ENCODE data around the gene SYNJ2. TPM values are rescaled to one million over a fixed set of nuclear protein-coding genes. Genes with fewer than 3 reads are reported as not detected.

SYNJ2 gene
- total and polyA plus RNA-seq, 9 donors, result 3.6 to 18.7 (median 9.8) TPM

GRCh38 chr6:158058171-158058651, 76.5 kb downstream of the SYNJ2 start:
- TF ChIP-seq EP300 (IDR thresholded peaks at IDR 0.05) (no peak), CTCF (IDR thresholded peaks at IDR 0.05) (no peak), POLR2A (IDR thresholded peaks at IDR 0.05) (no peak)
- WGBS, 3 donors, result 0 to 41% (median 39%) methylated on average over 1 of the region's 1 CpG

DNA sequence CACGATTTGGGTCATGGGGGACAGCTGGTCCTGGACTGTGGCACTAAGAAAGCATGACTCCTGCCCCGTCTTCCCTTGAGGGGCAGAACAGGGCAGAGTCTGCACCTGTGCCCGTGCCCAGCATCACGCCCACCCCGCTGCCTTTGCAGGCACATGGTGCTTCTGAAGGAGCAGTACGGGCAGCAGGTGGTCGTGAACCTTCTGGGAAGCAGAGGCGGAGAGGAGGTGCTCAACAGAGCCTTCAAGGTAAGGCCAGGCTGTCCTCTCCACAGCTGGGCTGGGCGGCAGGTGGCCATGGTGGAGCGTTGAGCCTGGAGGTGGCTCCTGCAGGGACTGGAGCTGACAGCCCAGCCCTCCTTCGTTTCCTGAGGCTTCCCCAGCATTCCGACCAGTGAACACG, 77.4 kb downstream of the SYNJ2 start:
- H3K27ac ChIP-seq, result no peak overlapping the region
- WGBS, 3 donors, result 96 to 98% (median 97%) methylated on average over 13 of the region's 13 CpGs
- H3K4me1 ChIP-seq (ENCODE audit: insufficient read depth), result peaks cover 11% of the 10 kb centered on the region
- no peaks in the 10 kb centered on the region for H3K9me3 ChIP-seq
- peak in 1 of 5 donors; percentile 30 for DNase-seq
- H3K27me3 ChIP-seq, result no peaks in the 10 kb centered on the region
- H3K4me3 ChIP-seq, result no peak overlapping the region
- H3K36me3 ChIP-seq, result no peaks in the 10 kb centered on the region
- TF ChIP-seq CTCF (IDR thresholded peaks at IDR 0.05), result no peak
- TF ChIP-seq POLR2A (IDR thresholded peaks at IDR 0.05), result no peak
- TF ChIP-seq EP300 (IDR thresholded peaks at IDR 0.05), result no peak
- intact Hi-C loops (cut with DNase I), result no loop called here

More at GRCh38 chr6:158058171-158058651, 76.5 kb downstream of the SYNJ2 start:
- Histone ChIP-seq H3K4me1 (ENCODE audit: insufficient read depth) (peaks cover 11% of the 10 kb centered on the region), H3K27ac (no peak overlapping the region), H3K4me3 (no peak overlapping the region), H3K36me3 (no peaks in the 10 kb centered on the region), H3K27me3 (no peaks in the 10 kb centered on the region), H3K9me3 (no peaks in the 10 kb centered on the region)
- DNase-seq, result no peak
- intact Hi-C loops (cut with DNase I), result no loop called here

DNA sequence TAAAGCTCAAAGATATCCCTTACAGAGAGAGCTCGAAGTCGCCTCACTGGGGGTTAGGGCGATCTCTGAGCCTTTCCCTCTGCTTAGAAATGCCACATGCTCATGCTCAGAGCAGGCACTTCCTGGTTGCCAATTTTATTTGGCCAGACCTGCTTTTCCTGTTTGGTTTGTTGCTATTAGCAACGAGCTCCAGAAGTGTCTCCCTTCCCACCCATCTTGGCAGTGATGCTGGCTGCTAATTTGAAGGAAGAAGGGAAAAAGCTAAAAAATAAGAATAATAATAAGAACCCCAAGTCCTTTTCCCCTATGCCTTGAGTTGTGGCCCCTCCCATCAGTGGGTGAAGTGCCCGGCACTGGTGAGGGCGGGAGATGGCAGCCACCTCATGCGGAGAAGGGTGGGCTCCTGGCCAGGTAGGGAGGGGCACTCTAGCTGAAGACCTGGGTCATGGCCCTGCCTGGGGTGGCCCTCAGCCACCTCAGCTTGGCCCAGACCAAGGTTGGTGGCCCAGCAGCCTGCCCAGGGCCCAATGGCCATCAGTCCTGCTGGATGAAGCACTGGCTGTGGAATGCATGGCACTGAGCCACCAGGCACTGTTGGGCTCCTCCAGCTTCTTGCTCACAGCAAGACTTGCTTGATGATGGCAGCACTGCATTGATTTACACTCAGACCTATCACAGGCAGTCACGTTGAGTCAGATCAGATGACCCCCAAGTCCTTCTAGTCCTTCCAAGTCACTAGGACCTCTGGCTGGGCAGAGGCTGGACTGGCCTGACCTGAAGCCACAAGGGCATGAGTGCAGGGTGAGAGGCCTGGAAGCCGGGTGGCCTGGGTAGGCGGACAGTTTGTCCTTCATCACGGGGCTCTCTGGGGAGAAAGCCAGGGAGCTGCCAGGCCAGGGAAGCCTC, 79.0 kb downstream of the SYNJ2 start:
- Histone ChIP-seq H3K36me3 (no peaks in the 10 kb centered on the region), H3K9me3 (no peaks in the 10 kb centered on the region), H3K4me1 (ENCODE audit: insufficient read depth) (peaks cover 11% of the 10 kb centered on the region), H3K27me3 (no peaks in the 10 kb centered on the region), H3K27ac (peak overlapping the region in 1 of 2 donors; percentile 70), H3K4me3 (no peak overlapping the region)
- no peak for TF ChIP-seq POLR2A (IDR thresholded peaks at IDR 0.05)
- no peak for TF ChIP-seq EP300 (IDR thresholded peaks at IDR 0.05)
- TF ChIP-seq CTCF (IDR thresholded peaks at IDR 0.05), result no peak
- intact Hi-C loops (cut with DNase I), result loop anchor here in 1 of 4 donors (10.0 kb wide), 1 partner anchor 76 kb away; the partner anchor contains the start of gene SYNJ2
- peak; percentile 59 to 77 (median 70) for DNase-seq
- 46 to 53% (median 46%) methylated on average over 11 of the region's 11 CpGs for WGBS, 3 donors

DNA sequence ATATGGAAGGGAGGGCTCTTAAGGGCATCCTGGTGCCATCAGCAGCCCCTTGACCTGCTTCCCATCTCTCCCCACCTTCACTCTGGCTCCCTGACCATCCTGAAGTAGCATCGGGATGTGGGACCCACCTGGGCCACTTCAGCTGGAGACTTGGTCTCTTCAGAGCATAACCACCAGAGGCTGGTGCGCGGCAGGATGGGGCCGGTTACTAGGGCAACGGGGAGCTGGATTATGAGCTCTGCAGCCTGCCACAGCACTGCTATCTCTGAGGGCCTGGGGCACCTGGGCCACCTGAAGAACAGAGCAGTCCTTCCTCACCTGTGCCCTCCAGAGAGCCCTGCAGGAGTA, 79.7 kb downstream of the SYNJ2 start:
- Histone ChIP-seq H3K27me3 (no peaks in the 10 kb centered on the region), H3K36me3 (no peaks in the 10 kb centered on the region), H3K4me1 (ENCODE audit: insufficient read depth) (peaks cover 11% of the 10 kb centered on the region), H3K27ac (no peak overlapping the region), H3K9me3 (no peaks in the 10 kb centered on the region), H3K4me3 (no peak overlapping the region)
- intact Hi-C loops (cut with DNase I), result loop anchor here in 1 of 4 donors (10.0 kb wide), 1 partner anchor 77 kb away; the partner anchor contains the start of gene SYNJ2
- DNase-seq, result peak in 1 of 5 donors; percentile 37
- 88 to 98% (median 93%) methylated on average over 5 of the region's 5 CpGs for WGBS, 3 donors
- TF ChIP-seq POLR2A (IDR thresholded peaks at IDR 0.05) (no peak), EP300 (IDR thresholded peaks at IDR 0.05) (no peak), CTCF (IDR thresholded peaks at IDR 0.05) (no peak)
